ENCODE measurements around the gene ZNF576. TPM values are rescaled to one million over a fixed set of nuclear protein-coding genes. Genes with fewer than 3 reads are reported as not detected.

Gene ZNF576
- total and polyA plus RNA-seq, 9 of the 15 experiments (the other 6 are each of a cell fraction or from before 2014, with no cell fraction given) = 6.8 to 18.2 (median 12.2) TPM

- no peaks in the 10 kb centered on the region; a peak in 1 of 5 replicates for H3K27me3 ChIP-seq (ENCODE audit: control insufficient read depth in 2 of 2, insufficient read depth in 2 of 2, low read length in 2 of 2)
- WGBS (ENCODE audit: insufficient coverage, low coverage, missing lambda C conversion rate) = 39% methylated on average over 7 of the region's 7 CpGs
- ChIA-PET CTCF (ENCODE audit: low intra/inter-chr PET ratio) (no interaction called here), POLR2A (interaction anchor here (0.9 kb wide), 1 partner anchor 13 kb away, joined by 3 read pairs; no protein-coding TSS in a partner anchor)
- no TSS peak for BruUV-seq (replicated peaks)
- H3K27ac ChIP-seq (ENCODE audit: extremely low read depth, low read depth, low read length) = no peak overlapping the region
- H4K20me1 ChIP-seq (replicated peaks; ENCODE audit: control insufficient read depth, insufficient read depth, low read length) = no peaks in the 10 kb centered on the region
- H3K36me3 ChIP-seq (ENCODE audit: control insufficient read depth, insufficient read depth, low read length) = no peaks in the 10 kb centered on the region
- peak overlapping the region; percentile 13; the same call in 1 of the 2 replicates for H3K4me2 ChIP-seq (ENCODE audit: insufficient read depth, low read length)
- peak; percentile 48 for ATAC-seq
- DNase-seq (ENCODE audit: extremely low read depth in 1 of 4, low spot score in 3 of 4) = no peak
- in situ Hi-C loops (cut with MboI) = no loop called here
- no peaks in the 10 kb centered on the region for H3K9me1 ChIP-seq (ENCODE audit: control insufficient read depth, insufficient read depth, low read length)
- no peak overlapping the region for H3K4me3 ChIP-seq
- intact Hi-C loops (cut with micrococcal nuclease) = no loop called here
- peak; percentile 72 for FAIRE-seq
- H3K9ac ChIP-seq (ENCODE audit: insufficient read depth in 1 of 2, low read depth in 2 of 2, low read length in 2 of 2) = peak overlapping the region; percentile 12 to 84; a peak in 3 of 4 replicates
- H2AFZ ChIP-seq (ENCODE audit: low read depth, low read length) = peak overlapping the region; percentile 70
- no peaks in the 10 kb centered on the region for H3K9me3 ChIP-seq (replicated peaks; ENCODE audit: control insufficient read depth, insufficient read depth, low read depth, low read length)
- H3K79me2 ChIP-seq (ENCODE audit: control insufficient read depth, insufficient read depth, low read length) = no peaks in the 10 kb centered on the region
- H3K4me1 ChIP-seq (replicated peaks in 1 of 2; ENCODE audit: control insufficient read depth in 2 of 2, insufficient read depth in 2 of 2, low read length in 2 of 2) = peaks cover 10 to 15% of the 10 kb centered on the region in 2 experiments; a peak in 4 of 5 replicates
- no peak for TF ChIP-seq ZNF780A (CRISPR knock-in tag; IDR thresholded peaks at IDR 0.05)
- TF ChIP-seq ZNF551 (CRISPR knock-in tag; IDR thresholded peaks at IDR 0.05) = no peak
- TF ChIP-seq ZNF592 (IDR thresholded peaks at IDR 0.05) = 0 out of 2 replicates have a peak, but pooled peaks have one; percentile 25
- TF ChIP-seq ZNF398 (CRISPR knock-in tag; IDR thresholded peaks at IDR 0.05) = no peak
- TF ChIP-seq FOXK1 (CRISPR knock-in tag; IDR thresholded peaks at IDR 0.05; ENCODE audit: borderline replicate concordance) = no peak
- TF ChIP-seq ZBTB12 (CRISPR knock-in tag; IDR thresholded peaks at IDR 0.05) = no peak
- TF ChIP-seq ZNF184 (CRISPR knock-in tag; IDR thresholded peaks at IDR 0.05) = no peak
- TF ChIP-seq KDM2B (CRISPR knock-in tag; IDR thresholded peaks at IDR 0.05) = no peak
- no peak for TF ChIP-seq WHSC1 (IDR thresholded peaks at IDR 0.05; ENCODE audit: low read length)
- TF ChIP-seq CXXC5 (CRISPR knock-in tag; IDR thresholded peaks at IDR 0.05) = peak; percentile 45; the same call in 1 of the 2 replicates
- TF ChIP-seq BHLHE40 (IDR thresholded peaks at IDR 0.05; ENCODE audit: low read length) = peak; percentile 76
- TF ChIP-seq MNT (conservative IDR thresholded peaks at IDR 0.05) = 0 out of 4 replicates have a peak, but pooled peaks of 1 of the 2 experiments have one; percentile 15
- no peak for TF ChIP-seq ILK (tag; IDR thresholded peaks at IDR 0.05; ENCODE audit: borderline replicate concordance, low read depth)
- no peak for TF ChIP-seq RUNX1 (IDR thresholded peaks at IDR 0.05; ENCODE audit: low read depth)
Measured at GRCh38 chr19:43581467-43581866, 14.9 kb upstream of the ZNF576 start.
